GM12891 (cell line): Measurements from ENCODE around the gene CFAP53.

Experiments
- PAX5 ChIP-seq: IDR thresholded peaks from 2 replicates; pipeline ENCODE4 v1.6.1; 2011; ENCODE audit warnings: low read length, moderate library complexity, mild to moderate bottlenecking; ENCODE audit not compliant: insufficient read depth, severe bottlenecking
- POLR2A ChIP-seq: IDR thresholded peaks from 2 replicates; pipeline ENCODE4 v1.6.1; 2011; ENCODE audit warnings: low read depth, low read length, control low read depth
- POLR2AphosphoS5 ChIP-seq: IDR thresholded peaks from 2 replicates; pipeline ENCODE4 v1.6.1; 2011; ENCODE audit warnings: low read depth, low read length, control low read depth
- SPI1 ChIP-seq: IDR thresholded peaks from 2 replicates; pipeline ENCODE4 v1.6.1; 2011; ENCODE audit warnings: low read depth, low read length, control low read depth
- TAF1 ChIP-seq: IDR thresholded peaks from 2 replicates; pipeline ENCODE4 v1.6.1; 2011; ENCODE audit warnings: low read depth, low read length, control low read depth

GRCh38 chr18:50232419-50232818, 33.9 kb downstream of the CFAP53 start:
- no peak for TF ChIP-seq POLR2A
- TF ChIP-seq SPI1, result no peak
- no peak for TF ChIP-seq TAF1
- TF ChIP-seq POLR2AphosphoS5, result no peak
- no peak for TF ChIP-seq PAX5
